H9 (cell line): Measurements from ENCODE around the gene MCFD2. TPM values are rescaled to one million over a fixed set of nuclear protein-coding genes. Genes with fewer than 3 reads are reported as not detected.

ENCODE experiments used
- DNase-seq: peaks from one replicate; pipeline ENCODE4 v3.0.0-alpha.2; 2017
- H2AFZ ChIP-seq: one replicate; pipeline ENCODE4 v1.6.1; 2013; ENCODE audit warnings: mild to moderate bottlenecking, low read length, control low read depth, moderate library complexity
- H2AK5ac ChIP-seq: 2 replicates; pipeline ENCODE4 v1.6.1; 2013; ENCODE audit warnings: low read length, control low read depth, mixed read lengths; ENCODE audit not compliant: insufficient read length
- H2BK120ac ChIP-seq: one replicate; pipeline ENCODE4 v1.6.1; 2013; ENCODE audit warnings: low read depth, mild to moderate bottlenecking, low read length, control low read depth, inconsistent platforms; ENCODE audit not compliant: poor library complexity, severe bottlenecking
- H2BK12ac ChIP-seq: 2 replicates; pipeline ENCODE4 v1.6.1; 2013; ENCODE audit warnings: low read length, control low read depth, mixed read lengths, low read depth; ENCODE audit not compliant: insufficient read length
- H2BK15ac ChIP-seq: 2 replicates; pipeline ENCODE4 v1.6.1; 2013; ENCODE audit warnings: low read depth, low read length, control low read depth
- H2BK20ac ChIP-seq: one replicate; pipeline ENCODE4 v1.6.1; 2013; ENCODE audit warnings: low read depth, mild to moderate bottlenecking, low read length, control low read depth, inconsistent platforms; ENCODE audit not compliant: poor library complexity, severe bottlenecking
- H2BK5ac ChIP-seq: 2 replicates; pipeline ENCODE4 v1.6.1; 2013; ENCODE audit warnings: low read length, control low read depth, mixed read lengths; ENCODE audit not compliant: insufficient read length
- H3K14ac ChIP-seq: 2 replicates; pipeline ENCODE4 v1.6.1; 2013; ENCODE audit warnings: low read length, control low read depth; ENCODE audit not compliant: insufficient read depth
- H3K18ac ChIP-seq: 2 replicates; pipeline ENCODE4 v1.6.1; 2013; ENCODE audit warnings: low read depth, mild to moderate bottlenecking, mixed read lengths, low read length, control low read depth; ENCODE audit not compliant: insufficient read length
- H3K23ac ChIP-seq: 2 replicates; pipeline ENCODE4 v1.6.1; 2013; ENCODE audit warnings: low read length, control low read depth, mixed read lengths, low read depth; ENCODE audit not compliant: insufficient read length
- H3K23me2 ChIP-seq: 2 replicates; pipeline ENCODE4 v1.6.1; 2013; ENCODE audit warnings: low read depth, mild to moderate bottlenecking, mixed read lengths, low read length, control low read depth; ENCODE audit not compliant: insufficient read length, poor library complexity, severe bottlenecking
- H3K27ac ChIP-seq: 2 replicates; pipeline ENCODE4 v1.5.1; 2013; ENCODE audit warnings: low read length, control low read depth, mixed read lengths, low read depth; ENCODE audit not compliant: insufficient read length
- H3K27me3 ChIP-seq: 2 replicates; pipeline ENCODE4 v1.6.1; 2013; ENCODE audit warnings: low read length, control low read depth, inconsistent platforms; ENCODE audit not compliant: insufficient read depth
- H3K4ac ChIP-seq: 2 replicates; pipeline ENCODE4 v1.6.1; 2013; ENCODE audit warnings: low read depth, mild to moderate bottlenecking, control low read depth, inconsistent platforms, low read length, moderate library complexity
- H3K4me1 ChIP-seq: 2 replicates; pipeline ENCODE4 v1.6.1; 2013; ENCODE audit warnings: low read length, control low read depth, inconsistent platforms; ENCODE audit not compliant: insufficient read depth
- H3K4me2 ChIP-seq: 2 replicates; pipeline ENCODE4 v1.6.1; 2013; ENCODE audit warnings: low read length, control low read depth, mixed read lengths; ENCODE audit not compliant: insufficient read length, insufficient read depth
- H3K56ac ChIP-seq: 2 replicates; pipeline ENCODE4 v1.6.1; 2013; ENCODE audit warnings: low read depth, mild to moderate bottlenecking, mixed read lengths, low read length, control low read depth; ENCODE audit not compliant: insufficient read length
- H3K79me1 ChIP-seq: 2 replicates; pipeline ENCODE4 v1.6.1; 2013; ENCODE audit warnings: low read depth, mild to moderate bottlenecking, moderate library complexity, low read length, control low read depth, inconsistent platforms; ENCODE audit not compliant: insufficient read depth, poor library complexity, severe bottlenecking
- H3K79me2 ChIP-seq: 2 replicates; pipeline ENCODE4 v1.6.1; 2013; ENCODE audit warnings: low read length, control low read depth, inconsistent platforms; ENCODE audit not compliant: insufficient read depth
- H3K9ac ChIP-seq: 2 replicates; pipeline ENCODE4 v1.6.1; 2013; ENCODE audit warnings: low read length, control low read depth, mixed read lengths; ENCODE audit not compliant: insufficient read length; ENCODE audit errors: extremely low read depth
- H3K9me3 ChIP-seq: one replicate; pipeline ENCODE4 v1.6.1; 2013; ENCODE audit warnings: low read depth, low read length, inconsistent platforms; ENCODE audit not compliant: control insufficient read depth
- H3T11ph ChIP-seq: one replicate; pipeline ENCODE4 v1.6.1; 2013; ENCODE audit warnings: mild to moderate bottlenecking, low read length, control low read depth, inconsistent platforms
- H4K20me1 ChIP-seq: one replicate; pipeline ENCODE4 v1.6.1; 2013; ENCODE audit not compliant: control insufficient read depth, insufficient read length, insufficient read depth
- H4K5ac ChIP-seq: 2 replicates; pipeline ENCODE4 v1.6.1; 2013; ENCODE audit warnings: low read depth, mild to moderate bottlenecking, mixed read lengths, low read length, control low read depth; ENCODE audit not compliant: insufficient read length
- H4K8ac ChIP-seq: replicated peaks from 2 replicates; pipeline ENCODE4 v1.6.1; 2013; ENCODE audit warnings: low read length, control low read depth, mixed read lengths, low read depth; ENCODE audit not compliant: insufficient read length
- H4K91ac ChIP-seq: 2 replicates; pipeline ENCODE4 v1.6.1; 2013; ENCODE audit warnings: low read depth, mild to moderate bottlenecking, moderate library complexity, mixed read lengths, low read length, control low read depth; ENCODE audit not compliant: insufficient read length
- H3K27ac Mint-ChIP-seq, 3 experiments: 2 replicates in 2 of 3; 3 replicates in 1 of 3; pipeline ENCODE4 v1.8.0; 2020 to 2021; ENCODE audit warnings: mixed read lengths in 3 of 3, mild to moderate bottlenecking in 1 of 3, moderate library complexity in 1 of 3
- H3K27me3 Mint-ChIP-seq: 2 replicates; pipeline ENCODE4 v1.8.0; 2021; ENCODE audit warnings: low read depth, mild to moderate bottlenecking, moderate library complexity, mixed read lengths
- H3K36me3 Mint-ChIP-seq, 3 experiments: 2 replicates in 2 of 3; 3 replicates in 1 of 3; pipeline ENCODE4 v1.8.0; 2020 to 2021; ENCODE audit warnings: low read depth in 3 of 3, mixed read lengths in 3 of 3; ENCODE audit not compliant: insufficient read depth in 1 of 3
- H3K4me1 Mint-ChIP-seq, 2 experiments: 2 replicates each; pipeline ENCODE4 v1.8.0; 2020; ENCODE audit warnings: mixed read lengths in 2 of 2
- H3K4me3 Mint-ChIP-seq, 2 experiments: 2 replicates in 1 of 2; 3 replicates in 1 of 2; pipeline ENCODE4 v1.8.0; 2020 to 2021; ENCODE audit warnings: mild to moderate bottlenecking in 2 of 2, mixed read lengths in 2 of 2, moderate library complexity in 1 of 2
- H3K9me3 Mint-ChIP-seq, 2 experiments: 2 replicates in 1 of 2; 3 replicates in 1 of 2; pipeline ENCODE4 v1.8.0; 2020; ENCODE audit warnings: mild to moderate bottlenecking in 2 of 2, mixed read lengths in 2 of 2, moderate library complexity in 1 of 2
- total RNA-seq: library from RNA; stranded (reverse); gene quantifications from 2 replicates; pipeline ENCODE4 v1.2.1, GENCODE V29; 2021
- TF ChIP-seq, protein P1 (sequence below): fragments of 200-600 bp; sonication (generic); conservative IDR thresholded peaks from 3 replicates; pipeline ENCODE4 v1.8.0; 2021; ENCODE audit warnings: antibody characterized with exemption, mild to moderate bottlenecking

Gene MCFD2
- total RNA-seq, 1 experiment from 2014 or later = 64.6 TPM

- Histone ChIP-seq H3K79me2 (no peaks in the 10 kb centered on the region), H3T11ph (no peak overlapping the region), H4K5ac (no peak overlapping the region), H3K56ac (no peak overlapping the region), H2AFZ (no peak overlapping the region), H3K4me2 (no peak overlapping the region), H3K79me1 (no peaks in the 10 kb centered on the region), H3K9me3 (no peaks in the 10 kb centered on the region), H3K4me1 (no peaks in the 10 kb centered on the region; the same call in 1 of the 2 replicates), H3K14ac (no peak overlapping the region), H3K23ac (no peak overlapping the region), H4K91ac (no peak overlapping the region), H4K8ac (no peak overlapping the region), H3K27me3 (no peaks in the 10 kb centered on the region), H2BK12ac (no peak overlapping the region), H3K9ac (no peak overlapping the region), H2BK120ac (no peak overlapping the region), H3K18ac (no peak overlapping the region), H4K20me1 (no peaks in the 10 kb centered on the region), H2AK5ac (no peak overlapping the region), H3K23me2 (no peaks in the 10 kb centered on the region), H3K4ac (no peak overlapping the region), H2BK15ac (no peak overlapping the region), H2BK5ac (no peak overlapping the region), H3K27ac (no peak overlapping the region), H2BK20ac (no peak overlapping the region)
- Mint-ChIP-seq H3K4me1 (peaks cover 8 to 9% of the 10 kb centered on the region in 2 experiments), H3K27ac (no peak overlapping the region), H3K36me3 (peaks cover 16 to 21% (median 18%) of the 10 kb centered on the region in 3 experiments), H3K4me3 (no peak overlapping the region), H3K9me3 (peaks cover 17 to 18% of the 10 kb centered on the region in 2 experiments), H3K27me3 (no peaks in the 10 kb centered on the region)
- DNase-seq = no peak
- TF ChIP-seq, protein P1, sequence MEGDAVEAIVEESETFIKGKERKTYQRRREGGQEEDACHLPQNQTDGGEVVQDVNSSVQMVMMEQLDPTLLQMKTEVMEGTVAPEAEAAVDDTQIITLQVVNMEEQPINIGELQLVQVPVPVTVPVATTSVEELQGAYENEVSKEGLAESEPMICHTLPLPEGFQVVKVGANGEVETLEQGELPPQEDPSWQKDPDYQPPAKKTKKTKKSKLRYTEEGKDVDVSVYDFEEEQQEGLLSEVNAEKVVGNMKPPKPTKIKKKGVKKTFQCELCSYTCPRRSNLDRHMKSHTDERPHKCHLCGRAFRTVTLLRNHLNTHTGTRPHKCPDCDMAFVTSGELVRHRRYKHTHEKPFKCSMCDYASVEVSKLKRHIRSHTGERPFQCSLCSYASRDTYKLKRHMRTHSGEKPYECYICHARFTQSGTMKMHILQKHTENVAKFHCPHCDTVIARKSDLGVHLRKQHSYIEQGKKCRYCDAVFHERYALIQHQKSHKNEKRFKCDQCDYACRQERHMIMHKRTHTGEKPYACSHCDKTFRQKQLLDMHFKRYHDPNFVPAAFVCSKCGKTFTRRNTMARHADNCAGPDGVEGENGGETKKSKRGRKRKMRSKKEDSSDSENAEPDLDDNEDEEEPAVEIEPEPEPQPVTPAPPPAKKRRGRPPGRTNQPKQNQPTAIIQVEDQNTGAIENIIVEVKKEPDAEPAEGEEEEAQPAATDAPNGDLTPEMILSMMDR = no peak
These were observed 7.5 kb upstream of the MCFD2 start for GRCh38 chr2:46923041-46923528.
